Activated CD8-positive, alpha-beta memory T cell treated with anti-CD3 and anti-CD28 coated beads, Interleukin-2, amount 50 U/mL, for 48 hours (primary cell): ENCODE measurements around the gene CDK13.
A peak's percentile ranks its signal among the peaks of the same experiment; 100 is the strongest.

Source experiments
- DNase-seq: peaks from one replicate; pipeline ENCODE4 v3.0.0-alpha.2; 2020

The CDK13 gene

GRCh38 chr7:39950473-39951225, 593 bp downstream of the CDK13 start:
- DNase-seq, result peak; percentile 76

GRCh38 chr7:39951226-39952194, 1.5 kb downstream of the CDK13 start:
- DNase-seq, result peak; percentile 83

GRCh38 chr7:39952374-39952773, 2.3 kb downstream of the CDK13 start:
- DNase-seq, result no peak

- no peak for DNase-seq
Measured at GRCh38 chr7:39952803-39953202, 2.7 kb downstream of the CDK13 start.

- DNase-seq, result no peak
Measured at GRCh38 chr7:39954694-39955093, 4.6 kb downstream of the CDK13 start.

GRCh38 chr7:39958038-39958437, 8.0 kb downstream of the CDK13 start:
- no peak for DNase-seq

- DNase-seq, result no peak
Measured at GRCh38 chr7:39967406-39968161, 17.5 kb downstream of the CDK13 start.

- DNase-seq, result no peak
Measured at GRCh38 chr7:39969431-39969830, 19.4 kb downstream of the CDK13 start.

- no peak for DNase-seq
Measured at GRCh38 chr7:39971924-39972323, 21.9 kb downstream of the CDK13 start.

GRCh38 chr7:39973801-39974200, 23.7 kb downstream of the CDK13 start:
- no peak for DNase-seq

GRCh38 chr7:39978230-39978934, 28.3 kb downstream of the CDK13 start:
- DNase-seq, result no peak

GRCh38 chr7:39979406-39980073, 29.5 kb downstream of the CDK13 start:
- DNase-seq, result no peak

GRCh38 chr7:39985398-39985918, 35.4 kb downstream of the CDK13 start:
- DNase-seq, result no peak

- DNase-seq, result no peak
Measured at GRCh38 chr7:39987641-39988347, 37.7 kb downstream of the CDK13 start.

- DNase-seq, result no peak
Measured at GRCh38 chr7:40000734-40001315, 50.8 kb downstream of the CDK13 start.

GRCh38 chr7:40001649-40002048, 51.6 kb downstream of the CDK13 start:
- no peak for DNase-seq

GRCh38 chr7:40003597-40003996, 53.5 kb downstream of the CDK13 start:
- DNase-seq, result no peak

- no peak for DNase-seq
Measured at GRCh38 chr7:40008223-40008815, 58.3 kb downstream of the CDK13 start.

GRCh38 chr7:40009301-40009700, 59.2 kb downstream of the CDK13 start:
- no peak for DNase-seq

GRCh38 chr7:40014376-40014775, 64.3 kb downstream of the CDK13 start:
- DNase-seq, result no peak
